SIG-M5 treated with dmso at 0.1 percent for 504 hours (cell line): Measurements from ENCODE around the gene CHD6.

Experiments
- DNase-seq: peaks from one replicate; lab custom pipeline; 2025; ENCODE audit not compliant: unreplicated experiment; lab: John Stamatoyannopoulos, UW

CHD6 gene

GRCh38 chr20:41405436-41405835 lies 212.7 kb downstream of the CHD6 start:
- no peak for DNase-seq

GRCh38 chr20:41403604-41404003 lies 214.6 kb downstream of the CHD6 start:
- no peak for DNase-seq

- DNase-seq = no peak
Measured at GRCh38 chr20:41398408-41398807, 219.8 kb downstream of the CHD6 start.

GRCh38 chr20:41395667-41396664 lies 222.2 kb downstream of the CHD6 start:
- DNase-seq = no peak

GRCh38 chr20:41394931-41395666 lies 223.1 kb downstream of the CHD6 start:
- DNase-seq = no peak

- DNase-seq = no peak
Measured at GRCh38 chr20:41394081-41394480, 224.1 kb downstream of the CHD6 start.

GRCh38 chr20:41393705-41394066 lies 224.5 kb downstream of the CHD6 start:
- no peak for DNase-seq

GRCh38 chr20:41392871-41393704 lies 225.1 kb downstream of the CHD6 start:
- peak; percentile 17 for DNase-seq

GRCh38 chr20:41392295-41392694 lies 225.9 kb downstream of the CHD6 start:
- no peak for DNase-seq

GRCh38 chr20:41391587-41392001 lies 226.6 kb downstream of the CHD6 start:
- DNase-seq = no peak

GRCh38 chr20:41390889-41391288 lies 227.3 kb downstream of the CHD6 start:
- no peak for DNase-seq

GRCh38 chr20:41387444-41387851 lies 230.7 kb downstream of the CHD6 start:
- DNase-seq = no peak

- no peak for DNase-seq
Measured at GRCh38 chr20:41386502-41387427, 231.4 kb downstream of the CHD6 start.

GRCh38 chr20:41382791-41383305 lies 235.3 kb downstream of the CHD6 start:
- no peak for DNase-seq

GRCh38 chr20:41380551-41381193 lies 237.5 kb downstream of the CHD6 start:
- no peak for DNase-seq

- no peak for DNase-seq
Measured at GRCh38 chr20:41379551-41379950, 238.6 kb downstream of the CHD6 start.

- DNase-seq = no peak
Measured at GRCh38 chr20:41377275-41377674, 240.9 kb downstream of the CHD6 start.

GRCh38 chr20:41376349-41376748 lies 241.8 kb downstream of the CHD6 start:
- no peak for DNase-seq

GRCh38 chr20:41375846-41376245 lies 242.3 kb downstream of the CHD6 start:
- DNase-seq = no peak
